Heart left ventricle (tissue), 16 donors: ENCODE results near the gene RAD50. TPM values are rescaled to one million over a fixed set of nuclear protein-coding genes. Genes with fewer than 3 reads are reported as not detected.
"Not testable (repeated sequence)": the region's sequence is repeated elsewhere in the genome, so short reads cannot be mapped to it uniquely, and the experiment has no call there.

Source experiments
- ATAC-seq, 4 donors: fragments of 200-7000 bp; cut with Tn5 transposase; one replicate each; pipeline ENCODE4 v1.9.1; 2020 to 2022; ENCODE audit warnings: moderate library complexity in 4 of 4, mild to moderate bottlenecking in 3 of 4, moderate number of reproducible peaks in 1 of 4
- DNase-seq, 5 donors: peaks; one replicate each; pipeline ENCODE4 v3.0.0-alpha.2; 2020
- H3K27ac ChIP-seq, 12 donors: fragments of 200-600 bp; sonication (generic) in 4 of 12; one replicate each; pipeline versions ENCODE4 v1.5.0 to v1.8.0; 2016 to 2022; ENCODE audit warnings: mild to moderate bottlenecking in 2 of 12
- H3K27me3 ChIP-seq, 9 donors: fragments of 200-600 bp; sonication (generic) in 2 of 9; one replicate each; pipeline versions ENCODE4 v1.5.1 to v1.8.0; 2016 to 2022; ENCODE audit warnings: mild to moderate bottlenecking in 3 of 9
- H3K36me3 ChIP-seq, 9 donors: fragments of 200-600 bp; sonication (generic) in 2 of 9; one replicate each; pipeline versions ENCODE4 v1.5.0 to v1.8.0; 2018 to 2022; ENCODE audit warnings: mild to moderate bottlenecking in 2 of 9
- H3K4me1 ChIP-seq, 12 donors: fragments of 200-600 bp; sonication (generic) in 4 of 12; one replicate each; pipeline versions ENCODE4 v1.5.0 to v1.8.0; 2016 to 2022; ENCODE audit warnings: mild to moderate bottlenecking in 3 of 12
- H3K4me3 ChIP-seq, 12 donors: fragments of 200-600 bp; sonication (generic) in 4 of 12; one replicate each; pipeline versions ENCODE4 v1.5.0 to v1.8.0; 2017 to 2022; ENCODE audit warnings: mild to moderate bottlenecking in 9 of 12, moderate library complexity in 4 of 12
- H3K9me3 ChIP-seq, 12 donors: fragments of 200-600 bp; sonication (generic) in 4 of 12; one replicate each; pipeline versions ENCODE4 v1.5.0 to v1.8.0; 2016 to 2022; ENCODE audit warnings: mild to moderate bottlenecking in 1 of 12
- CTCF ChIP-seq, 12 donors: fragments of 200-600 bp; sonication (generic) in 4 of 12; IDR thresholded peaks; one replicate each; pipeline versions ENCODE4 v1.5.0 to v1.8.0; 2018 to 2022; ENCODE audit warnings: antibody characterized with exemption in 12 of 12, mild to moderate bottlenecking in 5 of 12
- POLR2A ChIP-seq, 2 donors: fragments of 450-650 bp; IDR thresholded peaks; one replicate each; pipeline ENCODE4 v1.6.1; 2017; ENCODE audit warnings: antibody characterized with exemption in 2 of 2, mild to moderate bottlenecking in 2 of 2, moderate library complexity in 2 of 2
- WGBS, 4 donors: extraction: QIAGEN DNeasy Blood & Tissue Kit in 2 of 4; methylation state at CpG; one replicate each; pipeline versions ENCODE4 v1.1.5 to v1.1.7; 2013 to 2018; 5-methylcytosine and 5-hydroxymethylcytosine counted together
- intact Hi-C, 10 donors: fragments of 100-400 bp; cut with DNase I; formaldehyde crosslinking; loops; one replicate each; pipeline versions ENCODE4 v1.11.1 to v1.14.2; 2022
- polyA plus RNA-seq, 2 donors: library from polyadenylated mRNA; stranded (reverse); fragments of 200-250 nt; gene quantifications; one replicate each; pipeline ENCODE4 v1.2.3, GENCODE V29; 2013
- total RNA-seq, 9 donors: library from RNA; depleted of rRNA in 2 of 9; stranded (reverse); fragments of >200 nt in 2 of 9; fragmentation: NEBNext Ultra II Directional in 3 of 9; extraction: Animal tissue kit (Norgen Biotek cat#: 25700) in 3 of 9; gene quantifications; one replicate each; pipeline versions ENCODE4 v1.1.0 to v1.2.4, GENCODE V29; 2016 to 2023
- donor health status: ischemic (EF 13 %, LVEDD 7.1; RV severe dilation, severe dysfunction).
- donor health status: healthy with polysubstance abuse.
- donor health status: DM: no; HTN: yes; CAD: no.
- donor health status: DM: no; HTN: no; CAD: no.
- donor health status: ischemic (EF 25% LVEDD 6.9; RV normal size, moderate dysfunction).
- donor health status: ischemic (EF 25% LVEDD 5.7; RV mildly dilated, moderate dysfunction).
- donor health status: healthy.
- donor health status: DM: yes; HTN: yes; CAD: no.
- donor health status: ischemic (EF 35%, LVEDD 5.7; RV mildly dilated, moderate dysfunction).
- donor health status: nonischemic (EF 11% LVEDD 7.7; RV severe dilation, severe dysfunction).
- donor health status: DM: yes; HTN: yes; CAD: no.
- donor health status: PGD.
- donor health status: ischemic (EF 29% LVEDD 5.4; RV normal size, mild dysfunction).
- donor health status: nonischemic (EF 23%, LVEDD 6.1; RV moderate dilation, normal function).

RAD50 gene
- total and polyA plus RNA-seq, 11 donors = 9.3 to 41.8 (median 32.1) TPM

- DNase-seq (no peak), ATAC-seq (no peak)
- TF ChIP-seq POLR2A (IDR thresholded peaks at IDR 0.05) (no peak), CTCF (IDR thresholded peaks at IDR 0.05) (no peak)
- Histone ChIP-seq H3K27me3 (no peaks in the 10 kb centered on the region), H3K9me3 (no peaks in the 10 kb centered on the region), H3K4me1 (no peaks in the 10 kb centered on the region), H3K27ac (no peak overlapping the region), H3K36me3 (peaks cover 0 to 73% (median 52%) of the 10 kb centered on the region in 9 donors), H3K4me3 (no peak overlapping the region)
- intact Hi-C loops = no loop called here
Measured at GRCh38 chr5:132622608-132623007, 65.8 kb downstream of the RAD50 start.

- H3K9me3 ChIP-seq = no peaks in the 10 kb centered on the region
- no peak overlapping the region for H3K4me3 ChIP-seq
- TF ChIP-seq CTCF (IDR thresholded peaks at IDR 0.05) (no peak), POLR2A (IDR thresholded peaks at IDR 0.05) (no peak)
- DNase-seq (no peak), ATAC-seq (no peak)
- H3K4me1 ChIP-seq = peaks cover 0 to 4% (median 0%) of the 10 kb centered on the region in 12 donors
- intact Hi-C loops = no loop called here
- no peaks in the 10 kb centered on the region for H3K27me3 ChIP-seq
- peaks cover 0 to 50% (median 12%) of the 10 kb centered on the region in 9 donors for H3K36me3 ChIP-seq
- H3K27ac ChIP-seq = no peak overlapping the region
- 88 to 98% (median 93%) methylated on average over 2 of the region's 2 CpGs for WGBS, 4 donors
Measured at GRCh38 chr5:132627470-132627869, 70.7 kb downstream of the RAD50 start.

- TF ChIP-seq POLR2A (IDR thresholded peaks at IDR 0.05) = no peak
- no peak for TF ChIP-seq CTCF (IDR thresholded peaks at IDR 0.05)
- intact Hi-C loops = no loop called here
- Histone ChIP-seq H3K27me3 (no peaks in the 10 kb centered on the region), H3K27ac (no peak overlapping the region), H3K36me3 (peaks cover 0 to 44% (median 5%) of the 10 kb centered on the region in 9 donors), H3K4me1 (peaks cover 0 to 4% (median 0%) of the 10 kb centered on the region in 12 donors), H3K9me3 (no peaks in the 10 kb centered on the region), H3K4me3 (no peak overlapping the region)
- DNase-seq (no peak), ATAC-seq (no peak)
- WGBS, 4 donors = 86 to 93% (median 88%) methylated on average over 2 of the region's 2 CpGs
Measured at GRCh38 chr5:132628814-132629213, 72.0 kb downstream of the RAD50 start.

GRCh38 chr5:132629230-132629944 lies 72.6 kb downstream of the RAD50 start:
- Histone ChIP-seq H3K4me1 (peaks cover 0 to 4% (median 0%) of the 10 kb centered on the region in 12 donors), H3K36me3 (peaks cover 0 to 44% (median 5%) of the 10 kb centered on the region in 9 donors), H3K4me3 (no peak overlapping the region), H3K9me3 (no peaks in the 10 kb centered on the region), H3K27me3 (no peaks in the 10 kb centered on the region), H3K27ac (no peak overlapping the region)
- ATAC-seq = no peak
- TF ChIP-seq CTCF (IDR thresholded peaks at IDR 0.05) (no peak), POLR2A (IDR thresholded peaks at IDR 0.05) (no peak)
- no peak for DNase-seq
- intact Hi-C loops = no loop called here
- WGBS, 4 donors = 67 to 78% (median 74%) methylated on average over 5 of the region's 5 CpGs

GRCh38 chr5:132633587-132633986 lies 76.8 kb downstream of the RAD50 start:
- peaks cover 0 to 55% (median 21%) of the 10 kb centered on the region in 9 donors for H3K36me3 ChIP-seq
- ATAC-seq = not testable (repeated sequence)

More at GRCh38 chr5:132633587-132633986, 76.8 kb downstream of the RAD50 start:
- H3K9me3 ChIP-seq, DNase-seq, intact Hi-C loops, H3K27me3 ChIP-seq, H3K4me3 ChIP-seq, H3K4me1 ChIP-seq, H3K27ac ChIP-seq: not testable (repeated sequence)
- 94 to 97% (median 97%) methylated on average over 4 of the region's 4 CpGs for WGBS, 4 donors
